ENCODE data around the gene FAM174C.
A peak's percentile ranks its signal among the peaks of the same experiment; 100 is the strongest.

Gene FAM174C

DNA sequence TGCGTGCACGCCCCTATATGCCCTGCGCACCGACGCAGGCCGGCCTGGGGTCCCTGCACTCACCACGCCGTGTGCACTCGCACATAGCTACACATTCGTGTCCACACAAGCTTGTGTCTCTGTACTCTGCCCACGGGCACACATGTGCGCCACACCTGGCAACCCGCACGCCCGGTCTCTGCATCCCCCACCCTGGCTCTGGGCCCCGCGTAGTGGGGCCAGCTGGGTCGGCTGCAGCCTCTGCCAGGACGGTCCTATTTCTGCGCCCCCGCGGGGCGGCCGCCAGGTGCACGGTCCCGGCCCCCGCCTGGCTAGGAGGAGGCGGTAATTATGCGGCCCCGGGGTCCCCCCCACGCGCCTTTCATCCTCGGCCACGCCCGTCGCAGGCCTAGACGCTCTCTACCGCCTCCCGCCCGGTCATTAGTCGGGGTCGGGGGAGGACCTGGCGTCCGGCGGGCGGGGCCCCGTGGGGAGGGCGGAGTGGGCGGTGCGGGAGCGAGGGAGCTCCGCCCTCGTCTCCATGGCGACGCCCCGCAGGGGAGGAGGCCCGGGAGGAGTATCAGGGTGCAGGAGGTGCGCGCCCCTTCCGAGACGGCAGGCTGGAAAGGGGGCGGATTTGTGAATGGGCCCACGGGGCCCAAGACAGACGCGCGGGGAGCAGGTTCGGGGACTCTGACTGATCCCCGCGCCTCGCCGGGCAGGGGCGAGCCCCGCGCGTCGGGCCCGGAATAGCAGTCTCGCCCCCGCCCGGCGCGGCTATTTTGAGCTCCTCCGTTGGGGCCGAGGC lies 9.0 kb upstream of the FAM174C start (continued):
- TF ChIP-seq, protein P1, sequence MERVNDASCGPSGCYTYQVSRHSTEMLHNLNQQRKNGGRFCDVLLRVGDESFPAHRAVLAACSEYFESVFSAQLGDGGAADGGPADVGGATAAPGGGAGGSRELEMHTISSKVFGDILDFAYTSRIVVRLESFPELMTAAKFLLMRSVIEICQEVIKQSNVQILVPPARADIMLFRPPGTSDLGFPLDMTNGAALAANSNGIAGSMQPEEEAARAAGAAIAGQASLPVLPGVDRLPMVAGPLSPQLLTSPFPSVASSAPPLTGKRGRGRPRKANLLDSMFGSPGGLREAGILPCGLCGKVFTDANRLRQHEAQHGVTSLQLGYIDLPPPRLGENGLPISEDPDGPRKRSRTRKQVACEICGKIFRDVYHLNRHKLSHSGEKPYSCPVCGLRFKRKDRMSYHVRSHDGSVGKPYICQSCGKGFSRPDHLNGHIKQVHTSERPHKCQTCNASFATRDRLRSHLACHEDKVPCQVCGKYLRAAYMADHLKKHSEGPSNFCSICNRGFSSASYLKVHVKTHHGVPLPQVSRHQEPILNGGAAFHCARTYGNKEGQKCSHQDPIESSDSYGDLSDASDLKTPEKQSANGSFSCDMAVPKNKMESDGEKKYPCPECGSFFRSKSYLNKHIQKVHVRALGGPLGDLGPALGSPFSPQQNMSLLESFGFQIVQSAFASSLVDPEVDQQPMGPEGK (tag by site-specific recombination; IDR thresholded peaks at IDR 0.05) = peak; percentile 93
- TF ChIP-seq TCF7L2 (IDR thresholded peaks at IDR 0.05; ENCODE audit: borderline replicate concordance, low read depth, low read length) = no peak
- TF ChIP-seq ZNF324 (tag by site-specific recombination; IDR thresholded peaks at IDR 0.05) = no peak
- TF ChIP-seq ZNF660 (tag by site-specific recombination; IDR thresholded peaks at IDR 0.05) = no peak
- peak; percentile 98 for TF ChIP-seq SP3 (tag by site-specific recombination; IDR thresholded peaks at IDR 0.05)
- no peak for TF ChIP-seq ZNF423 (tag by site-specific recombination; IDR thresholded peaks at IDR 0.05)
- no peak for TF ChIP-seq HOXD13 (CRISPR knock-in tag; IDR thresholded peaks at IDR 0.05; ENCODE audit: borderline replicate concordance)
- no peak for TF ChIP-seq ZNF280C (tag by site-specific recombination; IDR thresholded peaks at IDR 0.05)
- TF ChIP-seq ZNF529 (tag by site-specific recombination; IDR thresholded peaks at IDR 0.05; ENCODE audit: insufficient replicate concordance) = no peak
- TF ChIP-seq ZNF555 (tag by site-specific recombination; conservative IDR thresholded peaks at IDR 0.05) = no peak
- no peak for TF ChIP-seq ZNF214 (tag by site-specific recombination; IDR thresholded peaks at IDR 0.05; ENCODE audit: borderline replicate concordance)
- TF ChIP-seq MYNN (tag by site-specific recombination; IDR thresholded peaks at IDR 0.05; ENCODE audit: borderline replicate concordance) = no peak
- TF ChIP-seq REPIN1 (tag by site-specific recombination; IDR thresholded peaks at IDR 0.05; ENCODE audit: low read depth) = no peak
- TF ChIP-seq ZBTB20 (tag by site-specific recombination; IDR thresholded peaks at IDR 0.05) = peak; percentile 44
- no peak for TF ChIP-seq ZSCAN18 (tag by site-specific recombination; IDR thresholded peaks at IDR 0.05)
- TF ChIP-seq ZNF169 (tag by site-specific recombination; IDR thresholded peaks at IDR 0.05) = no peak
- TF ChIP-seq SALL2 (tag by site-specific recombination; IDR thresholded peaks at IDR 0.05; ENCODE audit: borderline replicate concordance) = no peak
- TF ChIP-seq ZSCAN30 (tag by site-specific recombination; IDR thresholded peaks at IDR 0.05) = no peak
- peak; percentile 55; the same call in 1 of the 2 replicates for TF ChIP-seq ZFP37 (tag by site-specific recombination; IDR thresholded peaks at IDR 0.05)
- TF ChIP-seq ZSCAN5A (tag by site-specific recombination; IDR thresholded peaks at IDR 0.05) = no peak
- TF ChIP-seq, protein P2, sequence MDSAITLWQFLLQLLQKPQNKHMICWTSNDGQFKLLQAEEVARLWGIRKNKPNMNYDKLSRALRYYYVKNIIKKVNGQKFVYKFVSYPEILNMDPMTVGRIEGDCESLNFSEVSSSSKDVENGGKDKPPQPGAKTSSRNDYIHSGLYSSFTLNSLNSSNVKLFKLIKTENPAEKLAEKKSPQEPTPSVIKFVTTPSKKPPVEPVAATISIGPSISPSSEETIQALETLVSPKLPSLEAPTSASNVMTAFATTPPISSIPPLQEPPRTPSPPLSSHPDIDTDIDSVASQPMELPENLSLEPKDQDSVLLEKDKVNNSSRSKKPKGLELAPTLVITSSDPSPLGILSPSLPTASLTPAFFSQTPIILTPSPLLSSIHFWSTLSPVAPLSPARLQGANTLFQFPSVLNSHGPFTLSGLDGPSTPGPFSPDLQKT (IDR thresholded peaks at IDR 0.05; ENCODE audit: borderline replicate concordance, low read depth, low read length) = no peak
- TF ChIP-seq INSM2 (tag by site-specific recombination; IDR thresholded peaks at IDR 0.05) = 0 out of 2 replicates have a peak, but pooled peaks have one; percentile 2
- TF ChIP-seq, protein P3, sequence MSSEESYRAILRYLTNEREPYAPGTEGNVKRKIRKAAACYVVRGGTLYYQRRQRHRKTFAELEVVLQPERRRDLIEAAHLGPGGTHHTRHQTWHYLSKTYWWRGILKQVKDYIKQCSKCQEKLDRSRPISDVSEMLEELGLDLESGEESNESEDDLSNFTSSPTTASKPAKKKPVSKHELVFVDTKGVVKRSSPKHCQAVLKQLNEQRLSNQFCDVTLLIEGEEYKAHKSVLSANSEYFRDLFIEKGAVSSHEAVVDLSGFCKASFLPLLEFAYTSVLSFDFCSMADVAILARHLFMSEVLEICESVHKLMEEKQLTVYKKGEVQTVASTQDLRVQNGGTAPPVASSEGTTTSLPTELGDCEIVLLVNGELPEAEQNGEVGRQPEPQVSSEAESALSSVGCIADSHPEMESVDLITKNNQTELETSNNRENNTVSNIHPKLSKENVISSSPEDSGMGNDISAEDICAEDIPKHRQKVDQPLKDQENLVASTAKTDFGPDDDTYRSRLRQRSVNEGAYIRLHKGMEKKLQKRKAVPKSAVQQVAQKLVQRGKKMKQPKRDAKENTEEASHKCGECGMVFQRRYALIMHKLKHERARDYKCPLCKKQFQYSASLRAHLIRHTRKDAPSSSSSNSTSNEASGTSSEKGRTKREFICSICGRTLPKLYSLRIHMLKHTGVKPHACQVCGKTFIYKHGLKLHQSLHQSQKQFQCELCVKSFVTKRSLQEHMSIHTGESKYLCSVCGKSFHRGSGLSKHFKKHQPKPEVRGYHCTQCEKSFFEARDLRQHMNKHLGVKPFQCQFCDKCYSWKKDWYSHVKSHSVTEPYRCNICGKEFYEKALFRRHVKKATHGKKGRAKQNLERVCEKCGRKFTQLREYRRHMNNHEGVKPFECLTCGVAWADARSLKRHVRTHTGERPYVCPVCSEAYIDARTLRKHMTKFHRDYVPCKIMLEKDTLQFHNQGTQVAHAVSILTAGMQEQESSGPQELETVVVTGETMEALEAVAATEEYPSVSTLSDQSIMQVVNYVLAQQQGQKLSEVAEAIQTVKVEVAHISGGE (tag by site-specific recombination; conservative IDR thresholded peaks at IDR 0.05; ENCODE audit: low read depth) = no peak
- TF ChIP-seq ZNF626 (tag by site-specific recombination; IDR thresholded peaks at IDR 0.05) = no peak
- TF ChIP-seq ZNF785 (tag by site-specific recombination; IDR thresholded peaks at IDR 0.05) = 0 out of 2 replicates have a peak, but pooled peaks have one; percentile 4
